Loucy (cell line): ENCODE measurements around the gene SLC35G4.

Experiments used
- H2AFZ ChIP-seq: fragments of 200-600 bp; sonication (generic); 2 replicates; pipeline ENCODE4 v1.6.0; 2016; ENCODE audit warnings: antibody characterized with exemption, mild to moderate bottlenecking, low read length, moderate library complexity
- H3F3A ChIP-seq: fragments of 200-600 bp; 2 replicates; pipeline ENCODE4 v1.6.0; 2016; ENCODE audit warnings: antibody characterized with exemption, low read depth, mild to moderate bottlenecking
- H3K27me3 ChIP-seq: fragments of 200-600 bp; sonication (generic); 2 replicates; pipeline ENCODE4 v1.6.1; 2014; ENCODE audit warnings: low read length, mild to moderate bottlenecking; ENCODE audit not compliant: insufficient read depth, poor library complexity, severe bottlenecking
- H3K36me3 ChIP-seq: fragments of 200-600 bp; sonication (generic); 2 replicates; pipeline ENCODE4 v1.6.1; 2016; ENCODE audit warnings: low read length; ENCODE audit not compliant: insufficient read depth
- H3K4me1 ChIP-seq: fragments of 200-600 bp; sonication (generic); 2 replicates; pipeline ENCODE4 v1.5.1; 2014; ENCODE audit warnings: low read length, mild to moderate bottlenecking; ENCODE audit not compliant: insufficient read depth, poor library complexity, severe bottlenecking
- H3K4me2 ChIP-seq: fragments of 200-600 bp; sonication (generic); 2 replicates; pipeline ENCODE4 v1.6.0; 2014; ENCODE audit warnings: antibody characterized with exemption, low read length, low read depth, mild to moderate bottlenecking; ENCODE audit not compliant: poor library complexity, severe bottlenecking
- H3K4me3 ChIP-seq: fragments of 200-600 bp; sonication (generic); 2 replicates; pipeline ENCODE4 v1.5.1; 2014; ENCODE audit warnings: low read length, mild to moderate bottlenecking, mixed read lengths; ENCODE audit not compliant: poor library complexity, severe bottlenecking
- H3K79me2 ChIP-seq: fragments of 200-600 bp; sonication (generic); 2 replicates; pipeline ENCODE4 v1.6.1; 2014; ENCODE audit warnings: low read length; ENCODE audit not compliant: insufficient read depth
- H3K9ac ChIP-seq: fragments of 200-600 bp; sonication (generic); 2 replicates; pipeline ENCODE4 v1.6.0; 2014; ENCODE audit warnings: mild to moderate bottlenecking, low read depth, low read length, moderate library complexity; ENCODE audit not compliant: poor library complexity, severe bottlenecking
- H3K9me2 ChIP-seq: fragments of 200-600 bp; sonication (generic); replicated peaks from 2 replicates; pipeline ENCODE4 v1.6.1; 2016; ENCODE audit warnings: low read depth, low read length, mixed read lengths
- H3K9me3 ChIP-seq: fragments of 200-600 bp; sonication (generic); 2 replicates; pipeline ENCODE4 v1.6.1; 2014; ENCODE audit warnings: mild to moderate bottlenecking, antibody characterized with exemption, low read length, low read depth; ENCODE audit not compliant: insufficient read depth
- H4K20me1 ChIP-seq: fragments of 200-600 bp; sonication (generic); 2 replicates; pipeline ENCODE4 v1.6.0; 2014; ENCODE audit warnings: antibody characterized with exemption, low read length, mild to moderate bottlenecking; ENCODE audit not compliant: insufficient read depth, poor library complexity, severe bottlenecking
- CTCF ChIP-seq: fragments of 200-600 bp; sonication (generic); conservative IDR thresholded peaks from 2 replicates; pipeline ENCODE4 v1.5.1; 2014; ENCODE audit warnings: mild to moderate bottlenecking, antibody characterized with exemption, low read length
- EZH2phosphoT487 ChIP-seq: fragments of 200-600 bp; IDR thresholded peaks from 2 replicates; pipeline ENCODE4 v1.6.1; 2018; ENCODE audit warnings: antibody characterized with exemption, mild to moderate bottlenecking, moderate library complexity, borderline replicate concordance

Gene SLC35G4

GRCh38 chr18:11657554-11657953, 48.2 kb downstream of the SLC35G4 start:
- Histone ChIP-seq H3K27me3 (no peaks in the 10 kb centered on the region), H3K4me3 (no peak overlapping the region), H3K4me2 (no peak overlapping the region), H3K9me2 (no peaks in the 10 kb centered on the region), H3F3A (no peaks in the 10 kb centered on the region), H3K4me1 (no peaks in the 10 kb centered on the region), H3K79me2 (no peaks in the 10 kb centered on the region), H3K36me3 (no peaks in the 10 kb centered on the region), H3K9me3 (no peaks in the 10 kb centered on the region), H4K20me1 (no peaks in the 10 kb centered on the region), H2AFZ (no peak overlapping the region), H3K9ac (no peak overlapping the region)
- TF ChIP-seq EZH2phosphoT487 (no peak), CTCF (no peak)

- Histone ChIP-seq H2AFZ (no peak overlapping the region), H3K36me3 (no peaks in the 10 kb centered on the region), H3K9ac (no peak overlapping the region), H3K79me2 (no peaks in the 10 kb centered on the region), H3F3A (no peaks in the 10 kb centered on the region), H4K20me1 (no peaks in the 10 kb centered on the region), H3K4me1 (no peaks in the 10 kb centered on the region), H3K4me2 (no peak overlapping the region), H3K4me3 (no peak overlapping the region), H3K27me3 (no peaks in the 10 kb centered on the region), H3K9me3 (no peaks in the 10 kb centered on the region), H3K9me2 (no peaks in the 10 kb centered on the region)
- TF ChIP-seq EZH2phosphoT487 (no peak), CTCF (no peak)
These were observed 48.6 kb downstream of the SLC35G4 start for GRCh38 chr18:11658019-11658418.

GRCh38 chr18:11658989-11659388, 49.6 kb downstream of the SLC35G4 start:
- no peaks in the 10 kb centered on the region for H4K20me1 ChIP-seq
- H3K79me2 ChIP-seq, result no peaks in the 10 kb centered on the region
- H3K9me3 ChIP-seq, result no peaks in the 10 kb centered on the region
- no peaks in the 10 kb centered on the region for H3F3A ChIP-seq
- H3K9me2 ChIP-seq, result no peaks in the 10 kb centered on the region
- H3K4me2 ChIP-seq, result no peak overlapping the region
- H3K27me3 ChIP-seq, result no peaks in the 10 kb centered on the region
- H3K4me3 ChIP-seq, result no peak overlapping the region
- H2AFZ ChIP-seq, result no peak overlapping the region
- no peak overlapping the region for H3K9ac ChIP-seq
- no peaks in the 10 kb centered on the region for H3K36me3 ChIP-seq
- no peak for TF ChIP-seq EZH2phosphoT487
- no peak for TF ChIP-seq CTCF
- H3K4me1 ChIP-seq, result no peaks in the 10 kb centered on the region
